CD4-positive, alpha-beta T cell (primary cell): ENCODE results near the gene DAPK1. TPM values are rescaled to one million over a fixed set of nuclear protein-coding genes. Genes with fewer than 3 reads are reported as not detected.

Experiments used
- ATAC-seq: fragments of 200-7000 bp; cut with Tn5 transposase; one replicate; pipeline ENCODE4 v1.10.0; 2022; ENCODE audit warnings: mild to moderate bottlenecking; ENCODE audit not compliant: poor library complexity
- CTCF ChIA-PET: fragments of 350-600 bp; sonication (Branson Sonifier 250); formaldehyde crosslinking; loops from one replicate; lab custom pipeline; 2021; ENCODE audit warnings: antibody characterized with exemption, inconsistent platforms; lab: Charles Lee
- POLR2A ChIA-PET: fragments of 350-600 bp; sonication (Branson Sonifier 250); formaldehyde crosslinking; loops from one replicate; lab custom pipeline; 2021; ENCODE audit warnings: antibody characterized with exemption, inconsistent platforms; lab: Charles Lee
- DNase-seq, 14 experiments: peaks; one replicate each; pipeline ENCODE4 v3.0.0-alpha.2; 2013 to 2020; ENCODE audit warnings: mixed read lengths in 2 of 14
- H3K27ac ChIP-seq, 2 donors: one replicate each; pipeline versions ENCODE4 v1.5.1 to v1.7.0; 2013; ENCODE audit warnings: low read length in 2 of 2, low read depth in 1 of 2, mild to moderate bottlenecking in 1 of 2
- H3K27me3 ChIP-seq, 2 experiments: 1 replicate in 1 of 2; 2 replicates in 1 of 2; pipeline versions ENCODE4 v1.6.1 to v1.7.0; 2013; ENCODE audit warnings: low read length in 2 of 2, control low read depth in 1 of 2, mild to moderate bottlenecking in 1 of 2, moderate library complexity in 1 of 2; ENCODE audit not compliant: insufficient read depth in 2 of 2, control insufficient read depth in 1 of 2
- H3K36me3 ChIP-seq: one replicate; pipeline ENCODE4 v1.6.1; 2013; ENCODE audit warnings: low read length, control low read depth; ENCODE audit not compliant: insufficient read depth
- H3K4me1 ChIP-seq: one replicate; pipeline ENCODE4 v1.6.1; 2013; ENCODE audit warnings: low read length, control low read depth; ENCODE audit not compliant: insufficient read depth
- H3K4me3 ChIP-seq: one replicate; pipeline ENCODE4 v1.5.1; 2013; ENCODE audit warnings: mild to moderate bottlenecking, low read length, moderate library complexity
- H3K9me3 ChIP-seq, 2 experiments: 1 replicate in 1 of 2; 2 replicates in 1 of 2; pipeline versions ENCODE4 v1.6.1 to v1.7.0; 2013; ENCODE audit warnings: low read length in 2 of 2, mild to moderate bottlenecking in 2 of 2, control low read depth in 1 of 2, moderate library complexity in 1 of 2; ENCODE audit not compliant: control insufficient read depth in 1 of 2, insufficient read depth in 1 of 2
- H3K27ac Mint-ChIP-seq: one replicate; pipeline ENCODE4 v1.8.0; 2020; ENCODE audit warnings: mixed read lengths
- H3K27me3 Mint-ChIP-seq: one replicate; pipeline ENCODE4 v1.8.0; 2021; ENCODE audit warnings: mixed read lengths
- H3K36me3 Mint-ChIP-seq: one replicate; pipeline ENCODE4 v1.8.0; 2021; ENCODE audit warnings: low read depth, mixed read lengths
- H3K4me1 Mint-ChIP-seq: one replicate; pipeline ENCODE4 v1.8.0; 2021; ENCODE audit warnings: low read depth, mixed read lengths
- H3K4me3 Mint-ChIP-seq: one replicate; pipeline ENCODE4 v1.8.0; 2020; ENCODE audit warnings: mild to moderate bottlenecking, mixed read lengths
- H3K9me3 Mint-ChIP-seq: one replicate; pipeline ENCODE4 v1.8.0; 2020; ENCODE audit warnings: mixed read lengths
- intact Hi-C, 2 experiments: fragments of 100-400 bp; cut with DNase I in 1 of 2; cut with micrococcal nuclease in 1 of 2; formaldehyde crosslinking; loops; one replicate each; pipeline versions ENCODE4 v1.15.1 to v1.9.0; 2023 to 2025; cut with DNase I, micrococcal nuclease
- total RNA-seq, 174 experiments: library from RNA in 2 of 174; stranded (reverse) in 2 of 174; gene quantifications; one replicate each; pipeline ENCODE4 v1.2.3 and lab custom pipeline; 2021 to 2026
- TF ChIP-seq, protein P1 (sequence below): fragments of 200-600 bp; IDR thresholded peaks from one replicate; pipeline ENCODE4 v1.8.0; 2022; ENCODE audit warnings: antibody characterized with exemption, mild to moderate bottlenecking

Gene DAPK1
- total RNA-seq, 2 experiments from 2014 or later, result 2.7 TPM

DNA sequence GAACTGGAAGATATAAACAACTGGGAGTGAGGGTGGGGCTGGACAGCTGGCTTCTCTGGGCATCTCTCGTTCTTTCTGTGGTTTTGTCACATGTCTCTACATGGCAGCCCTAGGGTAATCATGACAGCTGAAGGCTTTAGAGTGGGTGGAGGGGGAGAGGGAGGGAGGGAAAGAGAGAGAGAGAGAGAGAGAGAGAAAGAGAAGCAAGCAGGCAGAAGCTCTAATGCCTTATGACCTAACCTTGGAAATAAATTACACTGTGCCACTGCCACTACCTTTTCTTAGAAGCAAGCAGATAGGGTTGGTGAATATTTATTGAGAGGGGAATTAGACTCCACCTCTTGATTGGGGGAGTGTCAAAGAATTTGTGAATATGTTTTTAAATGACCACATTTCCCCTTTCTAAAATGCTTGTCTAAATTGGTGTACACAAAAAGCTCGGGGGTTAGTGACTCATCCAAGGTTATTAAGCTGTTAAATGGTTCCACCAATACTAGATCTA, 2.6 kb upstream of the DAPK1 start:
- TF ChIP-seq, protein P1, sequence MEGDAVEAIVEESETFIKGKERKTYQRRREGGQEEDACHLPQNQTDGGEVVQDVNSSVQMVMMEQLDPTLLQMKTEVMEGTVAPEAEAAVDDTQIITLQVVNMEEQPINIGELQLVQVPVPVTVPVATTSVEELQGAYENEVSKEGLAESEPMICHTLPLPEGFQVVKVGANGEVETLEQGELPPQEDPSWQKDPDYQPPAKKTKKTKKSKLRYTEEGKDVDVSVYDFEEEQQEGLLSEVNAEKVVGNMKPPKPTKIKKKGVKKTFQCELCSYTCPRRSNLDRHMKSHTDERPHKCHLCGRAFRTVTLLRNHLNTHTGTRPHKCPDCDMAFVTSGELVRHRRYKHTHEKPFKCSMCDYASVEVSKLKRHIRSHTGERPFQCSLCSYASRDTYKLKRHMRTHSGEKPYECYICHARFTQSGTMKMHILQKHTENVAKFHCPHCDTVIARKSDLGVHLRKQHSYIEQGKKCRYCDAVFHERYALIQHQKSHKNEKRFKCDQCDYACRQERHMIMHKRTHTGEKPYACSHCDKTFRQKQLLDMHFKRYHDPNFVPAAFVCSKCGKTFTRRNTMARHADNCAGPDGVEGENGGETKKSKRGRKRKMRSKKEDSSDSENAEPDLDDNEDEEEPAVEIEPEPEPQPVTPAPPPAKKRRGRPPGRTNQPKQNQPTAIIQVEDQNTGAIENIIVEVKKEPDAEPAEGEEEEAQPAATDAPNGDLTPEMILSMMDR, result no peak
- no peak overlapping the region for H3K27ac Mint-ChIP-seq
- H3K36me3 Mint-ChIP-seq, result no peaks in the 10 kb centered on the region
- H3K36me3 ChIP-seq, result no peaks in the 10 kb centered on the region
- peaks cover 71% of the 10 kb centered on the region for H3K27me3 Mint-ChIP-seq
- DNase-seq (no peak), ATAC-seq (no peak)
- POLR2A ChIA-PET, result no interaction called here
- no peaks in the 10 kb centered on the region for H3K9me3 ChIP-seq
- intact Hi-C loops, result no loop called here
- no peak overlapping the region for H3K27ac ChIP-seq
- peaks cover 6% of the 10 kb centered on the region for H3K4me1 Mint-ChIP-seq
- no peaks in the 10 kb centered on the region for H3K9me3 Mint-ChIP-seq
- peaks cover 17 to 25% of the 10 kb centered on the region in 2 experiments for H3K27me3 ChIP-seq
- H3K4me1 ChIP-seq, result peaks cover 3% of the 10 kb centered on the region
- no peak overlapping the region for H3K4me3 Mint-ChIP-seq
- no peak overlapping the region for H3K4me3 ChIP-seq
- CTCF ChIA-PET, result no interaction called here

DNA sequence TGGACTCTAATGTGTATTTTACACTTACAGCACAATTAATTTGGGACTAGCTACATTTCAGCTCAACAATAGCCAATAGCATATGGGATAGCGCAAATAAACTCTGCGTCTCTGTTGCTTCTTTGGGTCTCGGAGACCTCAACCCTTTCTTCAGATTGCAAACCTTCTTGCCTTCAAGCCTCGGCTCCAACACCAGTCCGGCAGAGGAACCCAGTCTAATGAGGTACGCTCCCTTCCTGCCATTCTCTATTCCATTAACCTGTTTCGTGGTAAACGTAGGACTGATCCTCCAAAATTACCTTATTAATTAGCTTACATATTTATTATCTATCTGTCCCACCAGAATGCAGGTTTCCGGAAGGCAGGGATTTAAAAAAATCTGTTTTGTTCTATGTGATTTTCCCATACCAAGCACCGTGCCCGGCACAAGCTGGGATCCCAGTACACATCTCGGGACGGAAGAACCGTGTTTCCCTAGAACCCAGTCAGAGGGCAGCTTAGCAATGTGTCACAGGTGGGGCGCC, 525 bp upstream of the DAPK1 start:
- ChIA-PET POLR2A (no interaction called here), CTCF (no interaction called here)
- intact Hi-C loops, result no loop called here
- H3K27ac ChIP-seq, result no peak overlapping the region
- Mint-ChIP-seq H3K36me3 (no peaks in the 10 kb centered on the region), H3K27ac (no peak overlapping the region), H3K4me3 (peak overlapping the region; percentile 69), H3K9me3 (no peaks in the 10 kb centered on the region), H3K4me1 (peaks cover 6% of the 10 kb centered on the region), H3K27me3 (peaks cover 74% of the 10 kb centered on the region)
- TF ChIP-seq, protein P1, result no peak
- ATAC-seq (no peak), DNase-seq (no peak)
- H3K4me3 ChIP-seq, result peak overlapping the region; percentile 10
- peaks cover 3% of the 10 kb centered on the region for H3K4me1 ChIP-seq
- no peaks in the 10 kb centered on the region for H3K36me3 ChIP-seq
- H3K27me3 ChIP-seq, result peaks cover 17 to 25% of the 10 kb centered on the region in 2 experiments
- H3K9me3 ChIP-seq, result no peaks in the 10 kb centered on the region

DNA sequence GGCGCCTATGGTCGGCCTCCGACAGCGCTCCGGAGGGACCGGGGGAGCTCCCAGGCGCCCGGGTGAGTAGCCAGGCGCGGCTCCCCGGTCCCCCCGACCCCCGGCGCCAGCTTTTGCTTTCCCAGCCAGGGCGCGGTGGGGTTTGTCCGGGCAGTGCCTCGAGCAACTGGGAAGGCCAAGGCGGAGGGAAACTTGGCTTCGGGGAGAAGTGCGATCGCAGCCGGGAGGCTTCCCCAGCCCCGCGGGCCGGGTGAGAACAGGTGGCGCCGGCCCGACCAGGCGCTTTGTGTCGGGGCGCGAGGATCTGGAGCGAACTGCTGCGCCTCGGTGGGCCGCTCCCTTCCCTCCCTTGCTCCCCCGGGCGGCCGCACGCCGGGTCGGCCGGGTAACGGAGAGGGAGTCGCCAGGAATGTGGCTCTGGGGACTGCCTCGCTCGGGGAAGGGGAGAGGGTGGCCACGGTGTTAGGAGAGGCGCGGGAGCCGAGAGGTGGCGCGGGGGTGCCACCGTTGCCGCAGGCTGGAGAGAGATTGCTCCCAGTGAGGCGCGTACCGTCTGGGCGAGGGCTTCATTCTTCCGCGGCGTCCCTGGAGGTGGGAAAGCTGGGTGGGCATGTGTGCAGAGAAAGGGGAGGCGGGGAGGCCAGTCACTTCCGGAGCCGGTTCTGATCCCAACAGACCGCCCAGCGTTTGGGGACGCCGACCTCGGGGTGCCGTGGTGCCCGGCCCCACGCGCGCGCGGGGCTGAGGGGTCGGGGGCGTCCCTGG, 561 bp downstream of the DAPK1 start:
- peaks cover 6% of the 10 kb centered on the region for H3K4me1 Mint-ChIP-seq
- ATAC-seq (no peak), DNase-seq (peak in 1 of 14 experiments; percentile 20)
- Histone ChIP-seq H3K4me3 (peak overlapping the region; percentile 31), H3K36me3 (no peaks in the 10 kb centered on the region), H3K9me3 (no peaks in the 10 kb centered on the region), H3K4me1 (peaks cover 3% of the 10 kb centered on the region), H3K27me3 (peaks cover 18% of the 10 kb centered on the region in 2 experiments), H3K27ac (no peak overlapping the region)
- no peaks in the 10 kb centered on the region for H3K9me3 Mint-ChIP-seq
- no peak overlapping the region for H3K27ac Mint-ChIP-seq
- H3K27me3 Mint-ChIP-seq, result peaks cover 70% of the 10 kb centered on the region
- H3K4me3 Mint-ChIP-seq, result peak overlapping the region; percentile 58
- H3K36me3 Mint-ChIP-seq, result no peaks in the 10 kb centered on the region
- TF ChIP-seq, protein P1, result no peak
- ChIA-PET POLR2A (interaction anchor here (1.0 kb wide), 1 partner anchor 82 kb away, joined by 3 read pairs; no protein-coding TSS in a partner anchor), CTCF (no interaction called here)
- intact Hi-C loops, result no loop called here
